Measurements from ENCODE around the gene POLD3. TPM values are rescaled to one million over a fixed set of nuclear protein-coding genes. Genes with fewer than 3 reads are reported as not detected.

The POLD3 gene
- total and polyA plus RNA-seq, 10 of the 15 experiments (the other 5 are each of a cell fraction or from before 2014, with no cell fraction given) = 23.8 to 63.7 (median 38.7) TPM

DNA sequence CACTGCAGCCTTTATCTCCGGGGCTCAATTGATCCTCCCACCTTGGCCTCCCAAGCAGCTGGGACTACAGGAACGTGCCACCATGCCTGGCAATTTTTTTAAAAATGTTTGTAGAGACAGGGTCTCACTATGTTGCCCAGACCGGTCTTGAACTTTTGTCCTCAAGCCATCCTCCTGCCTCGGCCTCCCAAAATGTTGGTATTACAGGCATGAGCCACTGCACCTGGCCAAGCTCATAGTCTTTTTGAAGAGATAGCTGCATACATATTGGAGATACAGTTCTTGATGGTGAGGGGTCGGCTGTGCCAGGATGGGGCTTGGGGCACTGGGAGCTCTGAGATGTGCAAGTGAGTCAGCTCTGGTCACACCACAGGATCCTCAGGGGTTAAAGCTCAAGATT, 85.7 kb downstream of the POLD3 start (continued):
- TF ChIP-seq ZBED1 (IDR thresholded peaks at IDR 0.05; ENCODE audit: borderline replicate concordance) (no peak), BMI1 (IDR thresholded peaks at IDR 0.05; ENCODE audit: borderline replicate concordance) (no peak)

DNA sequence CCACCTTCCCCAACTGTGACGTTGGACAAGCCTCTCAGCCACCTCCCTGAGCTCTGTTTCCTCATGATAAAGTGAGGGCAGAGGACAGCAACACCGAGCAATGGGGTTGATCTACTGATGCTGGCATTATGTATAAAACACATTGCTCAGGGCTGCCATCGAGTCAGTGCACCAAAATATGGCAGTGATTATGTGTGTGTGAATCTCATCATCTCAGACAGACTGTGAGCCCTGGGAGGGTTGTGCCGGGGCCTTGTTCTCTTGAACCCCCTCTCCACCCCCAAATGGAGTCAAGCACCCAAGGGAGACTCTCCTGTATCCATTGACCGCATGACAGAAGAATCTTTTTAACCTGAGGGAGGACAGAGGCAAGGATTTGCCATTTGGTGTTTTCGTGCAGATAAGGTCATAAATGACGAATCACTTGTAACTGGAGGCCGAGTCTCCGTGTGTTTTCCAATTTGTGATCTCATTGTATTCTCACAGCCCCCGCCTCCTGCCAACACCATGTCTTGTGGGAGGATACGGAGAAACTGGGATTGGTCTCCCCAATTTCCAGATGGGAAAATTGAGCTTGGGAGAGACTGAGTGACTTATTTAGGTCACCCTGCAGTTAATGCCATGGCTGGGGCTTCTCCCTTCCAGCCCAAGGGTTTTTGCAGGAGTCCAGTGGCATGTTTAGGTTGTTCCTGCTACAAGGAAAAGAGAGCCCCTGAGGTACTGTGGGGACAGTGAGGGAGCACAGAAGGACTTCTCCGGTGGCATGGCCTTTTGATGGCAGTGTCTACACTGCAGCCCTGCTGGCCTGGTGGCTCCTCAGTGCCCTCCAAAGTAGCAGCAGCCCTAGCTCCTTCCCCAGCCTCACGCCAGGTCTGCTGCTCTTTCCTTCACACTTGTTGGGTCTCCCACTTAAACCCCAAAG, 86.5 kb downstream of the POLD3 start:
- BruUV-seq (replicated peaks) = no TSS peak
- no peaks in the 10 kb centered on the region for H3K4me1 ChIP-seq (ENCODE audit: control insufficient read depth, insufficient read depth, low read length)
- POLR2A ChIA-PET = no interaction called here
- no peaks in the 10 kb centered on the region for H3K79me2 ChIP-seq (ENCODE audit: control insufficient read depth, insufficient read depth, low read length)
- no peak overlapping the region for H3K4me2 ChIP-seq (ENCODE audit: control insufficient read depth, insufficient read depth)
- H2AFZ ChIP-seq (ENCODE audit: control insufficient read depth, low read depth, low read length) = no peak overlapping the region
- intact Hi-C loops (cut with micrococcal nuclease; ENCODE audit: unreplicated experiment) = no loop called here
- no peak for FAIRE-seq
- ATAC-seq = no peak
- no peak overlapping the region for H3K27ac ChIP-seq (ENCODE audit: control insufficient read depth, insufficient read depth)
- no peak overlapping the region for H3K9ac ChIP-seq (ENCODE audit: control insufficient read depth, insufficient read depth, low read length)
- no peak overlapping the region for H3K4me3 ChIP-seq
- no peak for DNase-seq (ENCODE audit: low read depth, low spot score)
- no peaks in the 10 kb centered on the region for H3K27me3 ChIP-seq (replicated peaks in 1 of 2; ENCODE audit: control insufficient read depth in 2 of 2, insufficient read depth in 2 of 2, low read length in 1 of 2)
- 32% methylated on average over 13 of the region's 13 CpGs for WGBS (ENCODE audit: insufficient coverage, insufficient replicate concordance, low lambda C conversion rate, missing lambda C conversion rate)
- SMC1A ChIA-PET (ENCODE audit: uncharacterized antibody, unreplicated experiment) = no interaction called here
- H3K36me3 ChIP-seq (ENCODE audit: control insufficient read depth in 2 of 2, insufficient read depth in 2 of 2, low read length in 1 of 2) = no peaks in the 10 kb centered on the region
- no peaks in the 10 kb centered on the region for H3K9me3 ChIP-seq (replicated peaks; ENCODE audit: control insufficient read depth, insufficient read depth, low read length)
- CTCF ChIA-PET = no interaction called here
- in situ Hi-C loops (cut with MboI) = no loop called here
- TF ChIP-seq SIX5 (IDR thresholded peaks at IDR 0.05; ENCODE audit: low read depth, low read length, severe bottlenecking) (no peak), BMI1 (IDR thresholded peaks at IDR 0.05; ENCODE audit: borderline replicate concordance) (no peak), RAD51 (IDR thresholded peaks at IDR 0.05) (no peak)
- TF ChIP-seq, protein P1, sequence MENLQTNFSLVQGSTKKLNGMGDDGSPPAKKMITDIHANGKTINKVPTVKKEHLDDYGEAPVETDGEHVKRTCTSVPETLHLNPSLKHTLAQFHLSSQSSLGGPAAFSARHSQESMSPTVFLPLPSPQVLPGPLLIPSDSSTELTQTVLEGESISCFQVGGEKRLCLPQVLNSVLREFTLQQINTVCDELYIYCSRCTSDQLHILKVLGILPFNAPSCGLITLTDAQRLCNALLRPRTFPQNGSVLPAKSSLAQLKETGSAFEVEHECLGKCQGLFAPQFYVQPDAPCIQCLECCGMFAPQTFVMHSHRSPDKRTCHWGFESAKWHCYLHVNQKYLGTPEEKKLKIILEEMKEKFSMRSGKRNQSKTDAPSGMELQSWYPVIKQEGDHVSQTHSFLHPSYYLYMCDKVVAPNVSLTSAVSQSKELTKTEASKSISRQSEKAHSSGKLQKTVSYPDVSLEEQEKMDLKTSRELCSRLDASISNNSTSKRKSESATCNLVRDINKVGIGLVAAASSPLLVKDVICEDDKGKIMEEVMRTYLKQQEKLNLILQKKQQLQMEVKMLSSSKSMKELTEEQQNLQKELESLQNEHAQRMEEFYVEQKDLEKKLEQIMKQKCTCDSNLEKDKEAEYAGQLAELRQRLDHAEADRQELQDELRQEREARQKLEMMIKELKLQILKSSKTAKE (IDR thresholded peaks at IDR 0.05; ENCODE audit: low read depth, poor library complexity, severe bottlenecking) = no peak
- H4K20me1 ChIP-seq (ENCODE audit: control insufficient read depth, insufficient read depth) = no peaks in the 10 kb centered on the region
- RAD21 ChIA-PET (ENCODE audit: unreplicated experiment) = no interaction called here
